Measurements from ENCODE around the gene ANKRD18A. TPM values are rescaled to one million over a fixed set of nuclear protein-coding genes. Genes with fewer than 3 reads are reported as not detected.

Gene ANKRD18A
- total and polyA plus RNA-seq, 2 donors (not counting 1 experiment from before 2014, with no cell fraction given) = not detected

- no peaks in the 10 kb centered on the region for H3K4me1 ChIP-seq (ENCODE audit: control insufficient read depth, extremely low read depth, insufficient read depth, low read length)
- H3K9me3 ChIP-seq (ENCODE audit: control insufficient read depth, insufficient read depth, low read depth, low read length) = no peaks in the 10 kb centered on the region
- no peaks in the 10 kb centered on the region for H3K36me3 ChIP-seq (ENCODE audit: control insufficient read depth, insufficient read depth, low read length)
- H3K9ac ChIP-seq (ENCODE audit: insufficient read depth, low read length) = no peak overlapping the region
- H2AFZ ChIP-seq (ENCODE audit: low read length) = no peak overlapping the region
- H3K79me2 ChIP-seq (ENCODE audit: control insufficient read depth, insufficient read depth, low read length) = no peaks in the 10 kb centered on the region
- DNase-seq (ENCODE audit: low read depth in 2 of 2) = no peak
- no peaks in the 10 kb centered on the region for H3K27me3 ChIP-seq (ENCODE audit: control insufficient read depth, insufficient read depth, low read length)
- H3K27ac ChIP-seq (ENCODE audit: insufficient read depth, low read length) = no peak overlapping the region
- no peak overlapping the region for H3K4me3 ChIP-seq (replicated peaks in 1 of 4; ENCODE audit: control extremely low read depth in 1 of 4, insufficient read depth in 1 of 4, low read depth in 3 of 4, low read length in 4 of 4)
- TF ChIP-seq, protein P1, sequence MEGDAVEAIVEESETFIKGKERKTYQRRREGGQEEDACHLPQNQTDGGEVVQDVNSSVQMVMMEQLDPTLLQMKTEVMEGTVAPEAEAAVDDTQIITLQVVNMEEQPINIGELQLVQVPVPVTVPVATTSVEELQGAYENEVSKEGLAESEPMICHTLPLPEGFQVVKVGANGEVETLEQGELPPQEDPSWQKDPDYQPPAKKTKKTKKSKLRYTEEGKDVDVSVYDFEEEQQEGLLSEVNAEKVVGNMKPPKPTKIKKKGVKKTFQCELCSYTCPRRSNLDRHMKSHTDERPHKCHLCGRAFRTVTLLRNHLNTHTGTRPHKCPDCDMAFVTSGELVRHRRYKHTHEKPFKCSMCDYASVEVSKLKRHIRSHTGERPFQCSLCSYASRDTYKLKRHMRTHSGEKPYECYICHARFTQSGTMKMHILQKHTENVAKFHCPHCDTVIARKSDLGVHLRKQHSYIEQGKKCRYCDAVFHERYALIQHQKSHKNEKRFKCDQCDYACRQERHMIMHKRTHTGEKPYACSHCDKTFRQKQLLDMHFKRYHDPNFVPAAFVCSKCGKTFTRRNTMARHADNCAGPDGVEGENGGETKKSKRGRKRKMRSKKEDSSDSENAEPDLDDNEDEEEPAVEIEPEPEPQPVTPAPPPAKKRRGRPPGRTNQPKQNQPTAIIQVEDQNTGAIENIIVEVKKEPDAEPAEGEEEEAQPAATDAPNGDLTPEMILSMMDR (conservative IDR thresholded peaks at IDR 0.05 in 1 of 2, IDR thresholded peaks at IDR 0.05 in 1 of 2; ENCODE audit: low read depth in 1 of 2, low read length in 2 of 2) = no peak
- no peak for TF ChIP-seq EZH2 (IDR thresholded peaks at IDR 0.05; ENCODE audit: low read length, missing control alignments)
- no peak overlapping the region for H3K4me2 ChIP-seq (ENCODE audit: extremely low read depth, insufficient read depth, low read length)
- H4K20me1 ChIP-seq (ENCODE audit: control insufficient read depth, extremely low read depth, insufficient read depth, low read length) = no peaks in the 10 kb centered on the region
Measured at GRCh38 chr9:38523121-38523520, 97.3 kb downstream of the ANKRD18A start.

DNA sequence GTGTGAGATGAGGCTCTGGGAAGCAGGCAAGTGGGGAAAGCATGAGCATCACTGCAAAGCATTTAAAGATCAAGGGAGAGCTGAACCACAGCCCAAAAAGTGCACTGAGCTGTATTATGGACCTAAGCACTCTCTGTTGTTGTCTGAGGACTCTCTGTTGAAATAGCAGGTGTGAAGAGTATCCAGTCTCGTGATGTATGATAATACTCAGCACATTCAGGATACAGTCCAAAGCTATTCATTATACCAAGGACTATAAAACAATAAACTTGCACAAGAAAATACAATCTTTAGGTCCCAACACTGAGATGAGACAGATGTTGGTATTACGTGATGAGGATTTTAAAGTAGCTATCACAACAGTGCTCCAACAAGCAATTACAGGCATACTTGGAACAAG is 98.6 kb downstream of the ANKRD18A start:
- Histone ChIP-seq H3K4me3 (replicated peaks in 1 of 4; ENCODE audit: control extremely low read depth in 1 of 4, insufficient read depth in 1 of 4, low read depth in 3 of 4, low read length in 4 of 4) (no peak overlapping the region), H3K27ac (ENCODE audit: insufficient read depth, low read length) (no peak overlapping the region), H3K9ac (ENCODE audit: insufficient read depth, low read length) (no peak overlapping the region), H4K20me1 (ENCODE audit: control insufficient read depth, extremely low read depth, insufficient read depth, low read length) (no peaks in the 10 kb centered on the region), H3K36me3 (ENCODE audit: control insufficient read depth, insufficient read depth, low read length) (no peaks in the 10 kb centered on the region), H3K4me2 (ENCODE audit: extremely low read depth, insufficient read depth, low read length) (no peak overlapping the region), H3K79me2 (ENCODE audit: control insufficient read depth, insufficient read depth, low read length) (no peaks in the 10 kb centered on the region), H2AFZ (ENCODE audit: low read length) (no peak overlapping the region), H3K4me1 (ENCODE audit: control insufficient read depth, extremely low read depth, insufficient read depth, low read length) (no peaks in the 10 kb centered on the region), H3K9me3 (ENCODE audit: control insufficient read depth, insufficient read depth, low read depth, low read length) (no peaks in the 10 kb centered on the region), H3K27me3 (ENCODE audit: control insufficient read depth, insufficient read depth, low read length) (no peaks in the 10 kb centered on the region)
- TF ChIP-seq EZH2 (IDR thresholded peaks at IDR 0.05; ENCODE audit: low read length, missing control alignments) = no peak
- TF ChIP-seq, protein P1 (conservative IDR thresholded peaks at IDR 0.05 in 1 of 2, IDR thresholded peaks at IDR 0.05 in 1 of 2; ENCODE audit: low read depth in 1 of 2, low read length in 2 of 2) = no peak
- DNase-seq (ENCODE audit: low read depth in 2 of 2) = no peak

Other genes with a start within 250 kb of the ANKRD18A start
- gene ALDH1B1, start 227.9 kb downstream of the ANKRD18A start, total RNA-seq = 13.9 and 16.2 TPM in 2 replicates
- 17.4 and 22.6 TPM in 2 replicates for gene ALDH1B1, start 227.9 kb downstream of the ANKRD18A start, polyA plus RNA-seq
- not detected in 2 replicates for gene IGFBPL1, start 196.1 kb downstream of the ANKRD18A start, total RNA-seq
- gene IGFBPL1, start 196.1 kb downstream of the ANKRD18A start, polyA plus RNA-seq = not detected in 2 replicates
- not detected in 2 replicates for gene FAM240B, start 99.5 kb upstream of the ANKRD18A start, total RNA-seq
- gene FAM240B, start 99.5 kb upstream of the ANKRD18A start, polyA plus RNA-seq = not detected in 2 replicates